Fibroblast of lung (primary cell): ENCODE measurements around the gene KRTAP16-1.

Experiments
- CTCF ChIP-seq, 2 donors: IDR thresholded peaks in 1 of 2; conservative IDR thresholded peaks in 1 of 2; 1 replicate in 1 of 2; 2 replicates in 1 of 2; pipeline ENCODE4 v1.5.1; 2011 to 2012; ENCODE audit warnings: low read length in 2 of 2, control low read depth in 1 of 2, inconsistent platforms in 1 of 2, low read depth in 1 of 2, mild to moderate bottlenecking in 1 of 2
- EZH2 ChIP-seq: IDR thresholded peaks from 2 replicates; pipeline ENCODE4 v1.5.1; 2012; ENCODE audit warnings: low read length, control low read depth, mild to moderate bottlenecking; ENCODE audit errors: missing control alignments

DNA sequence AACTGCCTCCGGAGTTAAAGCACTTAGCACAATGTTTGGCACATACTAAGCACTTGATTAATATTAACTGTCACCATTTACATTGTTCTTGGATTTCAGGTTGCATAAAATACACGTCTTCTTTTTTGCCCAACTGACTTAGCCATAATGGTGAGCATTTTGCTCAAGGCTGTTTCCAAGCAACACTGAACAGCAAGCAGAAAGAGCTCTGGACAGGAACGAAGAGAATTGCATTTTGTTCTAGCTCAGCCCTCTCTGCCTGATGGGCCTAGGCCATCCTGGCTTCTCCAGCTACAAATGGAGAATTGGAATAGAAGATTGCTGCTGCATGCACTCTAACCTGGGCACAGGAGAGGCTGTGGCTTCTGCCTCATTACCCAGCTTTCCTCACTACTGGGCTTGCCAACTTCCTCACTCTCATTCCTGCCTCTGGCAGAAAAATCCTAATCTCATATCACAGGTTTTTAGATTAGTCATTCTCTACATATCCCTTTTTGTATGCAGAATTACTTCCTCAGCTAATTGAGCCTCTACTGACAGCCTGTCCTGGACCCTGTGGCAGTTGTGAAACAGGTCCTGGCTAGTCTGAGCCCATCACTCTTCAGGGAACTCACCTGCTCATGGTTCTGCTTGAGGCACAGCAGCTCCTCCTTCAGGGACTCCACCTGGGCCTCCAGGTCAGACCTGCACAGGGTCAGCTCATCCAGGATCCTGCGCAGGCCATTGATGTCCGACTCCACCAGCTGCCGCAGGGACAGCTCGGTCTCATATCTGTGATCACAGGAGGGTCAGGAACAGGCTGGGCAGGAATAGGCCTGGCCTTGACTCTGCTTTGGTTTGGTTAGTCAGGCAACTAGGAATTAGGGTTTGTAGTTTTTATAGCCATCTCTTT is 39.0 kb upstream of the KRTAP16-1 start:
- TF ChIP-seq CTCF (conservative IDR thresholded peaks at IDR 0.05 in 1 of 2, IDR thresholded peaks at IDR 0.05 in 1 of 2; ENCODE audit: low read depth in 1 of 2, low read length in 2 of 2) (no peak), EZH2 (no peak)
